Mucosa of descending colon (tissue), 3 donors: ENCODE results near the gene SERPINB12. TPM values are rescaled to one million over a fixed set of nuclear protein-coding genes. Genes with fewer than 3 reads are reported as not detected.

Source experiments
- ATAC-seq: fragments of 200-7000 bp; cut with Tn5 transposase; one replicate; pipeline ENCODE4 v1.9.1; 2020; ENCODE audit warnings: mild to moderate bottlenecking, moderate library complexity
- DNase-seq, 3 donors: peaks; one replicate each; pipeline ENCODE4 v3.0.0-alpha.2; 2020
- H3K36me3 ChIP-seq: fragments of 200-600 bp; one replicate; pipeline ENCODE4 v1.8.0; 2021; ENCODE audit warnings: low read depth, mild to moderate bottlenecking
- H3K4me1 ChIP-seq: fragments of 200-600 bp; one replicate; pipeline ENCODE4 v1.8.0; 2021; ENCODE audit warnings: low read depth, mild to moderate bottlenecking
- H3K4me3 ChIP-seq: fragments of 200-600 bp; one replicate; pipeline ENCODE4 v1.8.0; 2021; ENCODE audit warnings: mild to moderate bottlenecking
- H3K9me3 ChIP-seq: fragments of 200-600 bp; one replicate; pipeline ENCODE4 v1.8.0; 2021; ENCODE audit warnings: mild to moderate bottlenecking
- intact Hi-C, 2 donors: fragments of 100-400 bp; cut with DNase I in 1 of 2; cut with micrococcal nuclease in 1 of 2; formaldehyde crosslinking; loops; one replicate each; pipeline versions ENCODE4 v1.11.0 to v1.11.1; 2022; cut with DNase I, micrococcal nuclease
- total RNA-seq, 3 donors: library from RNA; stranded (reverse); fragmentation: NEBNext Ultra II Directional in 2 of 3; extraction: Animal tissue kit (Norgen Biotek cat#: 25700) in 2 of 3; gene quantifications; one replicate each; pipeline versions ENCODE4 v1.2.1 to v1.2.4, GENCODE V29; 2021 to 2023
- TF ChIP-seq, protein P1 (sequence below): fragments of 200-600 bp; IDR thresholded peaks from one replicate; pipeline ENCODE4 v1.8.0; 2022; ENCODE audit warnings: antibody characterized with exemption, mild to moderate bottlenecking
- donor health status: DM: no; HTN: no; CAD: no; lungs with moderate emphysema.
- donor health status: DM: no; HTN: no; CAD: no.
- donor health status: DM: no; HTN: yes; CAD: no.

Gene SERPINB12
- total RNA-seq, 3 donors from 2014 or later: not detected

- intact Hi-C loops: loop anchor here (2.0 to 10.0 kb wide), 2 partner anchors 54 to 60 kb away; no protein-coding TSS in a partner anchor
- no peaks in the 10 kb centered on the region for H3K4me1 ChIP-seq
- H3K36me3 ChIP-seq: no peaks in the 10 kb centered on the region
- ATAC-seq (no peak), DNase-seq (peak in 1 of 3 donors; percentile 43)
- TF ChIP-seq, protein P1, sequence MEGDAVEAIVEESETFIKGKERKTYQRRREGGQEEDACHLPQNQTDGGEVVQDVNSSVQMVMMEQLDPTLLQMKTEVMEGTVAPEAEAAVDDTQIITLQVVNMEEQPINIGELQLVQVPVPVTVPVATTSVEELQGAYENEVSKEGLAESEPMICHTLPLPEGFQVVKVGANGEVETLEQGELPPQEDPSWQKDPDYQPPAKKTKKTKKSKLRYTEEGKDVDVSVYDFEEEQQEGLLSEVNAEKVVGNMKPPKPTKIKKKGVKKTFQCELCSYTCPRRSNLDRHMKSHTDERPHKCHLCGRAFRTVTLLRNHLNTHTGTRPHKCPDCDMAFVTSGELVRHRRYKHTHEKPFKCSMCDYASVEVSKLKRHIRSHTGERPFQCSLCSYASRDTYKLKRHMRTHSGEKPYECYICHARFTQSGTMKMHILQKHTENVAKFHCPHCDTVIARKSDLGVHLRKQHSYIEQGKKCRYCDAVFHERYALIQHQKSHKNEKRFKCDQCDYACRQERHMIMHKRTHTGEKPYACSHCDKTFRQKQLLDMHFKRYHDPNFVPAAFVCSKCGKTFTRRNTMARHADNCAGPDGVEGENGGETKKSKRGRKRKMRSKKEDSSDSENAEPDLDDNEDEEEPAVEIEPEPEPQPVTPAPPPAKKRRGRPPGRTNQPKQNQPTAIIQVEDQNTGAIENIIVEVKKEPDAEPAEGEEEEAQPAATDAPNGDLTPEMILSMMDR: no peak
- no peaks in the 10 kb centered on the region for H3K9me3 ChIP-seq
- no peak overlapping the region for H3K4me3 ChIP-seq
Observed at GRCh38 chr18:63578357-63578958, 36.3 kb downstream of the SERPINB12 start.

- H3K9me3 ChIP-seq: no peaks in the 10 kb centered on the region
- ATAC-seq (no peak), DNase-seq (no peak)
- TF ChIP-seq, protein P1: no peak
- H3K4me1 ChIP-seq: no peaks in the 10 kb centered on the region
- no peaks in the 10 kb centered on the region for H3K36me3 ChIP-seq
- no peak overlapping the region for H3K4me3 ChIP-seq
- intact Hi-C loops: loop anchor here (2.0 to 10.0 kb wide), 2 partner anchors 55 to 61 kb away; no protein-coding TSS in a partner anchor
Observed at GRCh38 chr18:63579616-63580015, 37.4 kb downstream of the SERPINB12 start.

- DNase-seq (no peak), ATAC-seq (no peak)
- no peak overlapping the region for H3K4me3 ChIP-seq
- TF ChIP-seq, protein P1: no peak
- H3K9me3 ChIP-seq: no peaks in the 10 kb centered on the region
- no peaks in the 10 kb centered on the region for H3K4me1 ChIP-seq
- H3K36me3 ChIP-seq: no peaks in the 10 kb centered on the region
- intact Hi-C loops: no loop called here
Observed at GRCh38 chr18:63585988-63586387, 43.8 kb downstream of the SERPINB12 start.

DNA sequence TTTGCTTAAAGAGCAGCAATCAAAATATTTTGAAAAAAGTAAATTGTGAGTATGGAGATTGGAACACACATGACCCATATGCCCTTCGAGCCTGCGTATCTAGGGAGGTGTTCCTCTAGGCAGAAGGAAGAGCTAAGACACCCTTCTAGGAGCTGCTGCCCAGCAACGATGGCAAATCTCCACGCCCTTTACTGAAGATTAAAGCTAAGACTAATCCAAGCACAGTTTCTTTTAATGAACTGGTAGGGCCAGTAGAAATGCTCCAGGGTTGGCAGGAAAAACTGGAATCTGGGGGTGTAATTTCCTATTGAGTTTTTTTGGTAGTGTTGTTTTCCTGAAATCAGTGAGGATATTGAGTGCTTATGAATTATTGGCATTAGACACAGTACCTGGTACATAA, 44.3 kb downstream of the SERPINB12 start:
- ATAC-seq (no peak), DNase-seq (no peak)
- H3K4me3 ChIP-seq: no peak overlapping the region
- intact Hi-C loops: no loop called here
- H3K4me1 ChIP-seq: no peaks in the 10 kb centered on the region
- H3K36me3 ChIP-seq: no peaks in the 10 kb centered on the region
- no peaks in the 10 kb centered on the region for H3K9me3 ChIP-seq
- TF ChIP-seq, protein P1: no peak

DNA sequence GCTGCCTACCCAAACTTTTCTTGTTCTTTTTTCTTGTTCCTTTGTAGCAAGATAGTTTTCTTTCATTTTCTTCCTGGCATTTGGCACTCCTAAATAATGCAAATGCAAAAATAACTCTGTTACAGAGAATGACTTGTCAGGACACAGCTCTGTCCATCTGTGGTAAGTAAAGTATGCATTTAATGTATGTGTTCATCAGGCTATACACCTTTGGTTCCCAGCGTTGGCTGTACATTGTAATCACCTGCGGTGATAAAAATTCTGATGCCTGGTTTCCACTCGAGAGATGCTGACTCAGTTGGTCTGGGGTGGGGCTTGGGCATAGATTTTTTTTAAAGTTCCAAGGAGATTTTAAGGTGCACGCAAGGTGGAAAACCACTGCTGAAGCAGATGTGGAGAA, 44.8 kb downstream of the SERPINB12 start, which contains the start of gene SERPINB13:
Gene SERPINB13, plus strand, starts transcription at position 378 of the 400 bp plus-strand sequence. CDS start 1,325 bp downstream, outside the sequence.
- Histone ChIP-seq H3K4me3 (no peak within 1 kb of the TSS), H3K36me3 (no peaks in the 10 kb centered on the region), H3K9me3 (no peaks in the 10 kb centered on the region), H3K4me1 (no peaks in the 10 kb centered on the region)
- DNase-seq (no peak), ATAC-seq (no peak)
- TF ChIP-seq, protein P1: no peak
- intact Hi-C loops: no loop called here
